GM19438 (cell line): ENCODE data around the gene CYGB.

Experiments used
- ATAC-seq: cut with Tn5 transposase; IDR thresholded peaks from one replicate; pipeline ENCODE4 v1.9.1; 2021; ENCODE audit warnings: low read depth; ENCODE audit not compliant: unreplicated experiment

Gene CYGB

GRCh38 chr17:76551685-76552084 lies 14.2 kb upstream of the CYGB start:
- ATAC-seq: no peak

GRCh38 chr17:76550712-76551615 lies 13.5 kb upstream of the CYGB start:
- ATAC-seq: no peak

- ATAC-seq: no peak
Observed at GRCh38 chr17:76549539-76549938, 12.0 kb upstream of the CYGB start.

GRCh38 chr17:76549215-76549518 lies 11.7 kb upstream of the CYGB start:
- no peak for ATAC-seq

- no peak for ATAC-seq
Observed at GRCh38 chr17:76548378-76549214, 11.1 kb upstream of the CYGB start.

- no peak for ATAC-seq
Observed at GRCh38 chr17:76547642-76548202, 10.2 kb upstream of the CYGB start.

GRCh38 chr17:76547183-76547641 lies 9.7 kb upstream of the CYGB start:
- ATAC-seq: no peak

GRCh38 chr17:76546556-76547182 lies 9.2 kb upstream of the CYGB start:
- no peak for ATAC-seq

- ATAC-seq: no peak
Observed at GRCh38 chr17:76545918-76546555, 8.5 kb upstream of the CYGB start.

- no peak for ATAC-seq
Observed at GRCh38 chr17:76544546-76545365, 7.2 kb upstream of the CYGB start.

GRCh38 chr17:76543826-76544545 lies 6.5 kb upstream of the CYGB start:
- ATAC-seq: no peak

GRCh38 chr17:76543482-76543825 lies 5.9 kb upstream of the CYGB start:
- no peak for ATAC-seq

- ATAC-seq: no peak
Observed at GRCh38 chr17:76542984-76543383, 5.5 kb upstream of the CYGB start.

- ATAC-seq: no peak
Observed at GRCh38 chr17:76542566-76542971, 5.1 kb upstream of the CYGB start.

GRCh38 chr17:76541739-76542454 lies 4.4 kb upstream of the CYGB start:
- no peak for ATAC-seq

- ATAC-seq: no peak
Observed at GRCh38 chr17:76540381-76541300, 3.1 kb upstream of the CYGB start.

GRCh38 chr17:76539631-76540271 lies 2.2 kb upstream of the CYGB start, which contains the start of gene PRCD:
Gene PRCD, plus strand, starts transcription at chr17:76540044. Its CDS starts 98 bp downstream, at chr17:76540142.
- no peak for ATAC-seq
